Cardiac muscle cell (in vitro differentiated cells and primary cell): ENCODE measurements around the gene TMEM40. TPM values are rescaled to one million over a fixed set of nuclear protein-coding genes. Genes with fewer than 3 reads are reported as not detected.

Experiments used
- DNase-seq, 2 donors: peaks; one replicate each; pipeline versions ENCODE4 v3.0.0 to v3.0.0-alpha.2; 2010 to 2017; ENCODE audit warnings: low read depth in 1 of 2, low spot score in 1 of 2
- H3K27ac ChIP-seq: fragments of 200-600 bp; sonication (generic); 2 replicates; pipeline ENCODE4 v1.5.1; 2016
- H3K27me3 ChIP-seq: fragments of 200-600 bp; sonication (generic); 2 replicates; pipeline ENCODE4 v1.6.0; 2016; ENCODE audit warnings: control low read depth
- H3K36me3 ChIP-seq: fragments of 200-600 bp; sonication (generic); 2 replicates; pipeline ENCODE4 v1.5.1; 2016; ENCODE audit warnings: control low read depth
- H3K4me1 ChIP-seq: fragments of 200-600 bp; sonication (generic); 2 replicates; pipeline ENCODE4 v1.8.1; 2017; ENCODE audit warnings: low read depth, mild to moderate bottlenecking, mixed run types
- H3K4me3 ChIP-seq: fragments of 200-600 bp; sonication (generic); 2 replicates; pipeline ENCODE4 v1.5.1; 2016; ENCODE audit warnings: mild to moderate bottlenecking
- H3K9me3 ChIP-seq: fragments of 200-600 bp; sonication (generic); 2 replicates; pipeline ENCODE4 v1.5.1; 2017; ENCODE audit warnings: low read depth, mild to moderate bottlenecking, control low read depth
- polyA plus RNA-seq: library from polyadenylated mRNA; unstranded; fragments of >200 nt; fragmentation: Nextera tagmentation; extraction: Ambion mirVana; gene quantifications from 2 replicates; pipeline ENCODE4 v1.2.1, GENCODE V29; 2016
- total RNA-seq: library from RNA; depleted of rRNA; stranded (reverse); fragments of >200 nt; gene quantifications from 2 replicates; pipeline ENCODE4 v1.2.3, GENCODE V29; 2016
- TF ChIP-seq, protein P1 (sequence below): IDR thresholded peaks from 2 replicates; pipeline ENCODE4 v1.5.1; 2012; ENCODE audit warnings: low read depth, mild to moderate bottlenecking, low read length

TMEM40 gene
- total and polyA plus RNA-seq, 2 experiments from 2014 or later = 4.0 to 5.2 TPM

GRCh38 chr3:12756635-12757034 is 2.4 kb downstream of the TMEM40 start:
- no peaks in the 10 kb centered on the region for H3K9me3 ChIP-seq
- TF ChIP-seq, protein P1, sequence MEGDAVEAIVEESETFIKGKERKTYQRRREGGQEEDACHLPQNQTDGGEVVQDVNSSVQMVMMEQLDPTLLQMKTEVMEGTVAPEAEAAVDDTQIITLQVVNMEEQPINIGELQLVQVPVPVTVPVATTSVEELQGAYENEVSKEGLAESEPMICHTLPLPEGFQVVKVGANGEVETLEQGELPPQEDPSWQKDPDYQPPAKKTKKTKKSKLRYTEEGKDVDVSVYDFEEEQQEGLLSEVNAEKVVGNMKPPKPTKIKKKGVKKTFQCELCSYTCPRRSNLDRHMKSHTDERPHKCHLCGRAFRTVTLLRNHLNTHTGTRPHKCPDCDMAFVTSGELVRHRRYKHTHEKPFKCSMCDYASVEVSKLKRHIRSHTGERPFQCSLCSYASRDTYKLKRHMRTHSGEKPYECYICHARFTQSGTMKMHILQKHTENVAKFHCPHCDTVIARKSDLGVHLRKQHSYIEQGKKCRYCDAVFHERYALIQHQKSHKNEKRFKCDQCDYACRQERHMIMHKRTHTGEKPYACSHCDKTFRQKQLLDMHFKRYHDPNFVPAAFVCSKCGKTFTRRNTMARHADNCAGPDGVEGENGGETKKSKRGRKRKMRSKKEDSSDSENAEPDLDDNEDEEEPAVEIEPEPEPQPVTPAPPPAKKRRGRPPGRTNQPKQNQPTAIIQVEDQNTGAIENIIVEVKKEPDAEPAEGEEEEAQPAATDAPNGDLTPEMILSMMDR = no peak
- H3K27me3 ChIP-seq = no peaks in the 10 kb centered on the region

GRCh38 chr3:12756175-12756574 is 2.9 kb downstream of the TMEM40 start:
- TF ChIP-seq, protein P1 = no peak
- Histone ChIP-seq H3K27me3 (no peaks in the 10 kb centered on the region), H3K36me3 (no peaks in the 10 kb centered on the region), H3K9me3 (no peaks in the 10 kb centered on the region), H3K4me1 (peaks cover 38% of the 10 kb centered on the region), H3K27ac (no peak overlapping the region), H3K4me3 (no peak overlapping the region)
- DNase-seq = no peak

More at GRCh38 chr3:12756635-12757034, 2.4 kb downstream of the TMEM40 start:
- DNase-seq = no peak
- Histone ChIP-seq H3K4me1 (peaks cover 38% of the 10 kb centered on the region), H3K36me3 (no peaks in the 10 kb centered on the region), H3K27ac (no peak overlapping the region), H3K4me3 (no peak overlapping the region)

DNA sequence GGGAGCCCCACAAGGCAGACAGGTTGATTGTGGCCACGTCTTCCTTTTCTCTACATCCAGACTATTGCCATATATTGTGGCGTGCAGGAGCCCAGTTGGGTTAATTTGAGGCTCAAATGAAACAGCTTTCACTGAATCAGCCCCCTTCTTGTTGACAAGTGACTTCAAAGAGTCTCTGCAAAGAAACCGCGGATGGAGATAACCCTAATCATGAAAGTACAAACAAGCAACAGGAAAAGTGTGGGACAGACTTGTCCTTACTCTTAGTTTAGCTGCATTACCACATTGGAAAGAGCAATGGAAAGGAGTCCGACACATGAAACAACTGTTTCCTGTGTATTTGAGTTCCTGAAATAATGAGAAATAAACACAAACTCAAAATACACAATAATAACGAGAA is 3.3 kb downstream of the TMEM40 start:
- Histone ChIP-seq H3K4me1 (peaks cover 38% of the 10 kb centered on the region), H3K27ac (no peak overlapping the region), H3K27me3 (no peaks in the 10 kb centered on the region), H3K36me3 (no peaks in the 10 kb centered on the region), H3K9me3 (no peaks in the 10 kb centered on the region), H3K4me3 (no peak overlapping the region)
- DNase-seq = peak in 1 of 2 donors; percentile 12
- TF ChIP-seq, protein P1 = no peak

GRCh38 chr3:12754313-12754712 is 4.7 kb downstream of the TMEM40 start:
- TF ChIP-seq, protein P1 = no peak
- H3K27ac ChIP-seq = no peak overlapping the region
- no peaks in the 10 kb centered on the region for H3K9me3 ChIP-seq
- peaks cover 24% of the 10 kb centered on the region for H3K4me1 ChIP-seq
- H3K36me3 ChIP-seq = no peaks in the 10 kb centered on the region
- no peaks in the 10 kb centered on the region for H3K27me3 ChIP-seq
- no peak overlapping the region for H3K4me3 ChIP-seq
- no peak for DNase-seq

GRCh38 chr3:12753275-12754028 is 5.6 kb downstream of the TMEM40 start:
- Histone ChIP-seq H3K9me3 (no peaks in the 10 kb centered on the region), H3K4me3 (no peak overlapping the region), H3K4me1 (peaks cover 19% of the 10 kb centered on the region), H3K27me3 (no peaks in the 10 kb centered on the region), H3K36me3 (no peaks in the 10 kb centered on the region), H3K27ac (no peak overlapping the region)
- no peak for DNase-seq
- TF ChIP-seq, protein P1 = no peak
